ENCODE data around the gene NTM.

The NTM gene

DNA sequence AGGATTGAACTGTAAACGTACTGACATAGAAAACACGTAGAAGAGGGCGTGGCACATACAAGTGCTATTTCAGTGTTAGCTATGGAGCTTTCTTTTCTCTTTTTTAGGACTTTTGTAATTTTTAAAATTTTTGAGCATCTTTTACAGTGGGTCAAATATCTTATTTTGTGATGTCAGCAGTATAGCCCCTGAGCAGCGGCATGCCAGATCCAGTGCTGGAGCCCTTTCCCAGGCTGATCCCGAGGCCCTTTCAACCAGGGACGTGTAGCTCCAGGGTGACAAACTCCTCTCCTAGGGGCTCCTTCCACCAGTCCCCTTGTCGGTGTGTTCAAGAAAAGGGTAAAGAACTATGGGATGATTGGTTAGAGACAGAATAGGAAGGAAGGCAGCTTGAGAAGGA lies 777.0 kb downstream of the NTM start:
- Histone ChIP-seq H3K4me2 (ENCODE audit: low read length) (no peak overlapping the region), H3K9me3 (replicated peaks; ENCODE audit: low read length) (no peaks in the 10 kb centered on the region), H3K9ac (ENCODE audit: low read depth, low read length) (no peak overlapping the region), H3K27me3 (ENCODE audit: control insufficient read depth, insufficient read depth, low read length) (no peaks in the 10 kb centered on the region), H3K4me3 (ENCODE audit: low read length) (no peak overlapping the region), H3K4me1 (ENCODE audit: control insufficient read depth, insufficient read depth, low read length) (no peaks in the 10 kb centered on the region), H3K36me3 (ENCODE audit: insufficient read depth, low read length) (peaks cover 4% of the 10 kb centered on the region)

GRCh38 chr11:132154781-132155180 lies 784.4 kb downstream of the NTM start:
- Histone ChIP-seq H3K36me3 (ENCODE audit: insufficient read depth, low read length) (no peaks in the 10 kb centered on the region), H3K4me3 (ENCODE audit: low read length) (no peak overlapping the region), H3K27me3 (ENCODE audit: control insufficient read depth, insufficient read depth, low read length) (no peaks in the 10 kb centered on the region), H3K4me2 (ENCODE audit: low read length) (no peak overlapping the region), H3K4me1 (ENCODE audit: control insufficient read depth, insufficient read depth, low read length) (peaks cover 4% of the 10 kb centered on the region), H3K9me3 (replicated peaks; ENCODE audit: low read length) (no peaks in the 10 kb centered on the region), H3K9ac (ENCODE audit: low read depth, low read length) (no peak overlapping the region)

DNA sequence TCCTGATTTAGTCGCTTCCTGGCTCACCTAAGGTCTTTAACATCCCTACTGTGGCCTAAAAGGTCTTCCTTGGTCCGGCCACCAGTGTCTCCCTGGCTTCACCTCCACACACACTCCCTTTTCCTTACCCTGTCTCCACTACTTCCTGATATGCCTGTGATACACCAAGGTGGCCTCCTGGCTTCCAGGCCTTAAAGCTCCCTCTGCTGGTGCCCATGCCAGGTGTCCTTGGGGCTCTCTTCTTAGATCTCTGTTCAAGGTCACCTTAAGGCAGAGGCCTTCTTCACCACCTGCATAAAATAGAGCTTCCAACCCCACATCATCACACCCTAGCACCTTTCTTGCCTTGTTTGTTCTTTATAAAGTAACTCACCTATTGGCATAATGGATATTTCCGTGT lies 787.7 kb downstream of the NTM start:
- Histone ChIP-seq H3K9ac (ENCODE audit: low read depth, low read length) (no peak overlapping the region), H3K27me3 (ENCODE audit: control insufficient read depth, insufficient read depth, low read length) (no peaks in the 10 kb centered on the region), H3K9me3 (replicated peaks; ENCODE audit: low read length) (no peaks in the 10 kb centered on the region), H3K4me1 (ENCODE audit: control insufficient read depth, insufficient read depth, low read length) (peaks cover 4% of the 10 kb centered on the region), H3K36me3 (ENCODE audit: insufficient read depth, low read length) (no peaks in the 10 kb centered on the region), H3K4me2 (ENCODE audit: low read length) (no peak overlapping the region), H3K4me3 (ENCODE audit: low read length) (no peak overlapping the region)

- Histone ChIP-seq H3K9ac (ENCODE audit: low read depth, low read length) (no peak overlapping the region), H3K9me3 (replicated peaks; ENCODE audit: low read length) (no peaks in the 10 kb centered on the region), H3K36me3 (ENCODE audit: insufficient read depth, low read length) (no peaks in the 10 kb centered on the region), H3K27me3 (ENCODE audit: control insufficient read depth, insufficient read depth, low read length) (no peaks in the 10 kb centered on the region), H3K4me2 (ENCODE audit: low read length) (no peak overlapping the region), H3K4me1 (ENCODE audit: control insufficient read depth, insufficient read depth, low read length) (peaks cover 4% of the 10 kb centered on the region), H3K4me3 (ENCODE audit: low read length) (no peak overlapping the region)
These were observed 788.3 kb downstream of the NTM start for GRCh38 chr11:132158696-132159095.

- Histone ChIP-seq H3K4me3 (ENCODE audit: low read length) (peak overlapping the region; percentile 46), H3K9ac (ENCODE audit: low read depth, low read length) (no peak overlapping the region)
These were observed 791.1 kb downstream of the NTM start for GRCh38 chr11:132161403-132162078.

DNA sequence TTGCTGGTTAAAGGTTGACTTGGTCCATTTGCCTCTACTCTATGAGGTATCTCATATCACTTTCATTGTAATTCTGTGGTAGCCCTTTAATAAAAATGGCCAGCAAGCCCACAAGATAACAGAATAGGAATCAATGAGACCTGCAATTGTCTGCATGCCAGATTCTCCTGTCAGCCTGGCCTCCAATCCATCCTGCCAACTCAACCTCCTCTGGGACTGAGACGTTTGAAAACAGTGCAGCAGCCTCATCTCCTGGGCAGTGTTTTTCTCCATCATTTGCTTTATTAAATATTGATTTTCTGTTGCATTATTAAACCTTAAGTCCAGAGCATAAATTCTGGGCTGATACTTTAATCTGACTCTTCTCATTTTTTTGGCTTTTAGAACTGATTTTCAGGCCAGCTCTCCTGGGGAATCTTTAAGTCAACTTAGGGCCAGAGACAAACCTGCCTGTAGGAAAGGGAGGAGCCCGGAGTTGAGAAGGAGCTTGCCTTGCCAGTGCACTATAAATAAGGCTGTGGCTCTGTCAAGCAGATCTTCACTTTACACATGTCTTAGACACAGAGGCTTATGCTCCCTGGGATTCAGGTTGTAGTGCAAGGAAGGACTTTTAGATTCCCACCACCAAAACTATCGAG lies 798.0 kb downstream of the NTM start:
- Histone ChIP-seq H3K27me3 (ENCODE audit: control insufficient read depth, insufficient read depth, low read length) (no peaks in the 10 kb centered on the region), H3K4me2 (ENCODE audit: low read length) (no peak overlapping the region), H3K4me3 (ENCODE audit: low read length) (no peak overlapping the region), H3K9me3 (replicated peaks; ENCODE audit: low read length) (no peaks in the 10 kb centered on the region), H3K4me1 (ENCODE audit: control insufficient read depth, insufficient read depth, low read length) (no peaks in the 10 kb centered on the region), H3K36me3 (ENCODE audit: insufficient read depth, low read length) (no peaks in the 10 kb centered on the region), H3K9ac (ENCODE audit: low read depth, low read length) (no peak overlapping the region)

More at GRCh38 chr11:132161403-132162078, 791.1 kb downstream of the NTM start:
- Histone ChIP-seq H3K36me3 (ENCODE audit: insufficient read depth, low read length) (no peaks in the 10 kb centered on the region), H3K9me3 (replicated peaks; ENCODE audit: low read length) (no peaks in the 10 kb centered on the region), H3K4me1 (ENCODE audit: control insufficient read depth, insufficient read depth, low read length) (peaks cover 4% of the 10 kb centered on the region), H3K4me2 (ENCODE audit: low read length) (peak overlapping the region; percentile 64), H3K27me3 (ENCODE audit: control insufficient read depth, insufficient read depth, low read length) (no peaks in the 10 kb centered on the region)

DNA sequence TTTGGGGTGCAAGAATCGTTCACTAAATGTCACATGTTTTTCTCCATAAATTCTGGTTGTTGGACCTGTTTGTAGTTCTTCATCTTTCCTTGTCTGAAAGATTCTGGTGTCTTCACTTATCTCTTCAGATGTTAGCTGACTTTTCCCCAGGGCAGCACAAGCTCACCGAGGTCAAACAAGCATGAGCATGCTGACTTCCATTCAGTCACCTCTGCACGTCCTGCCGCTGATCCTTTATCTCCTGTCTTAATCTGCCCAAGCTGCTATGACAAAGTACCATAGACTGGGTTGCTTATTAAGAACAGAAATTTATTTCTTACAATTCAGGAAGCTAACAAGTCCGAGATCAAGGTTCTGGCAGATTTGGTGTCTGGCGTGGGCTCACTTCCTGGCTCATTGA lies 800.6 kb downstream of the NTM start:
- no peaks in the 10 kb centered on the region for H3K27me3 ChIP-seq (ENCODE audit: control insufficient read depth, insufficient read depth, low read length)
- H3K9me3 ChIP-seq (replicated peaks; ENCODE audit: low read length) = no peaks in the 10 kb centered on the region
- H3K9ac ChIP-seq (ENCODE audit: low read depth, low read length) = no peak overlapping the region
- H3K4me2 ChIP-seq (ENCODE audit: low read length) = no peak overlapping the region
- no peaks in the 10 kb centered on the region for H3K4me1 ChIP-seq (ENCODE audit: control insufficient read depth, insufficient read depth, low read length)
- no peaks in the 10 kb centered on the region for H3K36me3 ChIP-seq (ENCODE audit: insufficient read depth, low read length)
- H3K4me3 ChIP-seq (ENCODE audit: low read length) = no peak overlapping the region

- Histone ChIP-seq H3K4me3 (ENCODE audit: low read length) (no peak overlapping the region), H3K9me3 (replicated peaks; ENCODE audit: low read length) (no peaks in the 10 kb centered on the region), H3K4me1 (ENCODE audit: control insufficient read depth, insufficient read depth, low read length) (no peaks in the 10 kb centered on the region), H3K9ac (ENCODE audit: low read depth, low read length) (no peak overlapping the region), H3K27me3 (ENCODE audit: control insufficient read depth, insufficient read depth, low read length) (no peaks in the 10 kb centered on the region), H3K36me3 (ENCODE audit: insufficient read depth, low read length) (no peaks in the 10 kb centered on the region), H3K4me2 (ENCODE audit: low read length) (no peak overlapping the region)
These were observed 804.2 kb downstream of the NTM start for GRCh38 chr11:132174362-132175255.

DNA sequence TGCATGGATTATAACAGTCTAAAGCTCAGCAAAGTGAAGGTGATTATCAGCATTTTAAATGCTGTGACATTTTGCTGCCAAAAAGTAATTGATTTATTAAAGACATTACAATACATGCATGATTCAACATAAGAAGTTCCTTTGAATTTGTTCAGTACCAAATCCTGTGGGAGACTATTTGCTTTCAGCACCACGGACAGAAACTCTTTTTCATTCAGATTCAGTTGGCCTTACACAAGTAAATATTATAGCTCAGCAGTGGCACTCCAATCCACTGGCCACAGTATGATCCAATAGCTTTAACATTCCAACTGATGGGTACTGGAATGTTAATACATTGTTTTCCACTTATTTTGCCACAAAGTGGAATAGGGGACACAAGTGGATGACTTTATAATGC lies 806.7 kb downstream of the NTM start:
- H3K36me3 ChIP-seq (ENCODE audit: insufficient read depth, low read length) = no peaks in the 10 kb centered on the region
- H3K4me2 ChIP-seq (ENCODE audit: low read length) = no peak overlapping the region
- H3K9ac ChIP-seq (ENCODE audit: low read depth, low read length) = no peak overlapping the region
- no peaks in the 10 kb centered on the region for H3K9me3 ChIP-seq (replicated peaks; ENCODE audit: low read length)
- no peaks in the 10 kb centered on the region for H3K4me1 ChIP-seq (ENCODE audit: control insufficient read depth, insufficient read depth, low read length)
- H3K4me3 ChIP-seq (ENCODE audit: low read length) = no peak overlapping the region
- H3K27me3 ChIP-seq (ENCODE audit: control insufficient read depth, insufficient read depth, low read length) = no peaks in the 10 kb centered on the region

DNA sequence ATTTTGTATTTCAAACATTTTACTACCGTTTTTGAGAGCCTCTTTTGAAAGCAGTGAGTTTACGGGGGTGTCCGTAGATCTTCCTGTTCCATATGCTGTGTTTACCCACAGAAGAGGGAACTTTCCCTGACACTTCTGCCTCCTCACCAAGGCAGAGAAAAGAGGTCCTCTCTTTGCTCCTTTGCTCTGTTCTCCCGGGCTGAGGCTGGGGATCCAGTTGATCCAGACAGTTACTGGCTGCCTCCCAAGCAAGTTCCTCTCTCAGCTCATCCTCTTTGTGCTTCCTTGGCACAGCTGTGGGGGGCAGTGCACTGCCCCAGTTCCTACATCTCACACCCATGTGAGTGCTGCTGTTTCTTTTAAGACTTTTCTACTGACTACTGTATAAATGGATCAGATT lies 813.7 kb downstream of the NTM start:
- no peaks in the 10 kb centered on the region for H3K36me3 ChIP-seq (ENCODE audit: insufficient read depth, low read length)
- no peak overlapping the region for H3K4me3 ChIP-seq (ENCODE audit: low read length)
- no peaks in the 10 kb centered on the region for H3K4me1 ChIP-seq (ENCODE audit: control insufficient read depth, insufficient read depth, low read length)
- no peaks in the 10 kb centered on the region for H3K9me3 ChIP-seq (replicated peaks; ENCODE audit: low read length)
- H3K27me3 ChIP-seq (ENCODE audit: control insufficient read depth, insufficient read depth, low read length) = no peaks in the 10 kb centered on the region
- no peak overlapping the region for H3K4me2 ChIP-seq (ENCODE audit: low read length)
- H3K9ac ChIP-seq (ENCODE audit: low read depth, low read length) = no peak overlapping the region

- Histone ChIP-seq H3K4me2 (ENCODE audit: low read length) (no peak overlapping the region), H3K9me3 (replicated peaks; ENCODE audit: low read length) (no peaks in the 10 kb centered on the region), H3K36me3 (ENCODE audit: insufficient read depth, low read length) (no peaks in the 10 kb centered on the region)
These were observed 815.5 kb downstream of the NTM start for GRCh38 chr11:132185726-132186592.

More at GRCh38 chr11:132185726-132186592, 815.5 kb downstream of the NTM start:
- Histone ChIP-seq H3K27me3 (ENCODE audit: control insufficient read depth, insufficient read depth, low read length) (no peaks in the 10 kb centered on the region), H3K4me3 (ENCODE audit: low read length) (no peak overlapping the region), H3K9ac (ENCODE audit: low read depth, low read length) (no peak overlapping the region), H3K4me1 (ENCODE audit: control insufficient read depth, insufficient read depth, low read length) (no peaks in the 10 kb centered on the region)
